Ascending aorta (tissue), 2 donors: ENCODE data around the gene PSENEN. TPM values are rescaled to one million over a fixed set of nuclear protein-coding genes. Genes with fewer than 3 reads are reported as not detected.
A peak's percentile ranks its signal among the peaks of the same experiment; 100 is the strongest.

Experiments
- DNase-seq, 2 donors: peaks; one replicate each; pipeline ENCODE4 v3.0.0-alpha.2; 2019; ENCODE audit warnings: low spot score in 2 of 2
- H3K27ac ChIP-seq, 2 donors: fragments of 200-600 bp; sonication (generic); one replicate each; pipeline ENCODE4 v1.5.1; 2016 to 2017; ENCODE audit warnings: mild to moderate bottlenecking in 1 of 2
- H3K27me3 ChIP-seq: fragments of 200-600 bp; sonication (generic); one replicate; pipeline ENCODE4 v1.5.1; 2017
- H3K36me3 ChIP-seq, 2 donors: fragments of 200-600 bp; sonication (generic); one replicate each; pipeline ENCODE4 v1.5.1; 2016
- H3K4me1 ChIP-seq, 2 donors: fragments of 200-600 bp; sonication (generic); one replicate each; pipeline ENCODE4 v1.5.1; 2016 to 2017; ENCODE audit warnings: mild to moderate bottlenecking in 1 of 2
- H3K4me3 ChIP-seq, 2 donors: fragments of 200-600 bp; sonication (generic); one replicate each; pipeline ENCODE4 v1.5.1; 2016 to 2017; ENCODE audit warnings: mild to moderate bottlenecking in 1 of 2
- H3K9me3 ChIP-seq, 2 donors: fragments of 200-600 bp; sonication (generic); one replicate each; pipeline ENCODE4 v1.5.1; 2016
- CTCF ChIP-seq, 3 experiments: fragments of 200-600 bp in 2 of 3; fragments of 450-650 bp in 1 of 3; sonication (generic) in 2 of 3; IDR thresholded peaks; one replicate each; pipeline ENCODE4 v1.5.1; 2016 to 2019; ENCODE audit warnings: antibody characterized with exemption in 3 of 3, mild to moderate bottlenecking in 1 of 3, moderate library complexity in 1 of 3
- intact Hi-C: fragments of 100-400 bp; cut with DNase I; formaldehyde crosslinking; loops from one replicate; pipeline ENCODE4 v1.15.1; 2023
- total RNA-seq: library from RNA; depleted of rRNA; stranded (reverse); fragments of >200 nt; gene quantifications from one replicate; pipeline ENCODE4 v1.1.0, GENCODE V29; 2016

The PSENEN gene
- total RNA-seq, 1 donor from 2014 or later = 110 TPM

- Histone ChIP-seq H3K9me3 (no peaks in the 10 kb centered on the region), H3K27me3 (no peaks in the 10 kb centered on the region), H3K4me3 (peak overlapping the region; percentile 84 to 88), H3K4me1 (peaks cover 5 to 14% of the 10 kb centered on the region in 2 donors), H3K36me3 (peaks cover 12 to 17% of the 10 kb centered on the region in 2 donors), H3K27ac (peak overlapping the region in 1 of 2 donors; percentile 59)
- intact Hi-C loops = loop anchor here (5.0 to 10.0 kb wide), 3 partner anchors 74 to 229 kb away; partner anchors contain the start of genes TMEM147 and ZBTB32
- no peak for TF ChIP-seq CTCF (IDR thresholded peaks at IDR 0.05)
- no peak for DNase-seq
Measured at GRCh38 chr19:35776102-35776788, 30.8 kb downstream of the PSENEN start.

DNA sequence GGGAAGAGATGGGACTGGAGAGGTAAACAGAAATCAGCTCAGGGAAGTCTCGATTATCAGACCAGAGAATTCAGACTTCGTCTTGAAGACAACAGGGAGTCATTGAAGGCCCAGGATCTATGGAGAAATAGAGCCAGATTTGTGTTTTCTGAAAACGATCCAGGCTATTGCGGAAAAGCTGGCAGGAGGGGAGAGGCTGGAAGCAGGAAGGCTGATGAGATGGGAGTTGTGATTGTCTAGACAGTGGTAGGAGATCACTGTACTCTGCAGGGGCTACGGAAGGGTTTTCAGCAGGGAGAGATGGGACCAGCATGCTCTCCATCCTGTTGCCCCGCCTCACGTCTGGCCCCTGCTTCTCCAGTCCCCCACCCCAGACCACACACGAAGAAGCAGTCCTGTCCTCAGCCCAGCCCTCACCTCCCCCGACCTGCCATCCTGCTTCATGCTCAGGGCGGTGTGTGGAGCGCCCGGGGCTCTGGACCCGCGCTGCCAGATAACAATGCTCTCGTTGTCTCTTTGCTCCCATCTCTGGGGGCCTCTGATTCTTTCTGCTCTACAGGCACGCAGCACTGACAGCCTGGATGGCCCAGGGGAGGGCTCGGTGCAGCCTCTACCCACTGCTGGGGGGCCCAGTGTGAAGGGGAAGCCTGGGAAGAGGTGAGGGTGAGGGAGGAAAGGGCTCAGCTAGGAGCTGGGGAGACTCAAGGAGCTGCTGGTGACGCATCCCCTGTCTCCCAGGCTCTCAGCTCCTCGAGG is 31.8 kb downstream of the PSENEN start:
- H3K27ac ChIP-seq = no peak overlapping the region
- no peak for DNase-seq
- no peaks in the 10 kb centered on the region for H3K27me3 ChIP-seq
- peaks cover 5 to 14% of the 10 kb centered on the region in 2 donors for H3K4me1 ChIP-seq
- peaks cover 13 to 25% of the 10 kb centered on the region in 2 donors for H3K36me3 ChIP-seq
- TF ChIP-seq CTCF (IDR thresholded peaks at IDR 0.05) = no peak
- no peak overlapping the region for H3K4me3 ChIP-seq
- intact Hi-C loops = loop anchor here (5.0 to 10.0 kb wide), 3 partner anchors 75 to 230 kb away; partner anchors contain the start of genes TMEM147 and ZBTB32
- H3K9me3 ChIP-seq = no peaks in the 10 kb centered on the region

DNA sequence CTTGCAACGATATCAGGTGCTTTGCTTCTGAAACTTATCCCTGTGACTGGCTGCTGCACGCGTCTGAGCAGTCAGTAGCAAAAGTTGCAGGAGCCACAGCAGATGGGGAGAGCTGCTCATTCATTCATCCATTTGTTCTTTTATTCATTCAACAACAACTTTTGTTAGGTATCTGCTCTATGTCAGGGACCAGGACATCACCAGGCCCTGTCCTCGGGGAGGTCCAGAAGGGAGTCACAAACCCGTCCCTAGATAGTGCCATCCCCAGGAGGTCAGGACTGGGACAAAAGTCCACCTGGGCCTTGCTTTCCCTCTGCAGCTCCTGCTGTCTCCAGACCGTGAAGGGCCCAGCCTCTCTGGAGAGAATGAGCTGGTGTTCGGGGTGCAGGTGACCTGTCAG is 32.5 kb downstream of the PSENEN start:
- DNase-seq = no peak
- Histone ChIP-seq H3K9me3 (no peaks in the 10 kb centered on the region), H3K27ac (no peak overlapping the region), H3K36me3 (peaks cover 19 to 32% of the 10 kb centered on the region in 2 donors), H3K4me3 (no peak overlapping the region), H3K27me3 (no peaks in the 10 kb centered on the region), H3K4me1 (peaks cover 5 to 14% of the 10 kb centered on the region in 2 donors)
- intact Hi-C loops = loop anchor here (5.0 to 10.0 kb wide), 3 partner anchors 76 to 231 kb away; partner anchors contain the start of genes TMEM147 and ZBTB32
- no peak for TF ChIP-seq CTCF (IDR thresholded peaks at IDR 0.05)

DNA sequence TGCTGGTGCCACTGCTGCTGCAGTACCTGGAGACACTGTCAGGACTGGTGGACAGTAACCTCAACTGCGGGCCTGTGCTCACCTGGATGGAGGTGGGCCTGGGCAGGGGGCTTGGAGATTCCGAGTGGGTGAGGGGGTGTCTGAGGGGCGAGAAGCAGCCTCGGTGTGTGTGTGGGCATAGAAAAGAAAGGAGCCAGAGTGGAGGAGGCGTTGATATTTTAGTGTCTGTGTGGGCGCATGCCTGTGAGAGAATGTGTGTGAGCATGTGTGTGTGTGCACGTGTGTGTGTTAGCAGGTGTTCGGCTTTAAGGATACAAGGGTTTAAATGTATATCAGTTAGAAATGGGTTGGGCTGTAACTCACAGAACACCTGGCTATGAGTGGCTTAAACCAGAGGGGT is 33.6 kb downstream of the PSENEN start:
- intact Hi-C loops = loop anchor here (5.0 to 10.0 kb wide), 3 partner anchors 77 to 232 kb away; partner anchors contain the start of genes TMEM147 and ZBTB32
- DNase-seq = no peak
- no peak for TF ChIP-seq CTCF (IDR thresholded peaks at IDR 0.05)
- H3K27me3 ChIP-seq = no peaks in the 10 kb centered on the region
- H3K36me3 ChIP-seq = peaks cover 20 to 32% of the 10 kb centered on the region in 2 donors
- H3K9me3 ChIP-seq = no peaks in the 10 kb centered on the region
- no peak overlapping the region for H3K4me3 ChIP-seq
- peaks cover 5 to 14% of the 10 kb centered on the region in 2 donors for H3K4me1 ChIP-seq
- no peak overlapping the region for H3K27ac ChIP-seq

- TF ChIP-seq CTCF (IDR thresholded peaks at IDR 0.05) = no peak
- H3K9me3 ChIP-seq = no peaks in the 10 kb centered on the region
- H3K4me1 ChIP-seq = peaks cover 0 to 9% of the 10 kb centered on the region in 2 donors
- peaks cover 22 to 39% of the 10 kb centered on the region in 2 donors for H3K36me3 ChIP-seq
- no peak for DNase-seq
- H3K27me3 ChIP-seq = no peaks in the 10 kb centered on the region
- H3K27ac ChIP-seq = no peak overlapping the region
- no peak overlapping the region for H3K4me3 ChIP-seq
- intact Hi-C loops = no loop called here
Measured at GRCh38 chr19:35780058-35780457, 34.6 kb downstream of the PSENEN start.
